ENCODE results near the gene SRSF5.
"Not testable (repeated sequence)": the region's sequence is repeated elsewhere in the genome, so short reads cannot be mapped to it uniquely, and the experiment has no call there.

SRSF5 gene

GRCh38 chr14:69766984-69767368, at the start of gene SRSF5:
Gene SRSF5, plus strand, starts transcription at chr14:69767142. Its CDS starts 1,015 bp downstream, at chr14:69768157.
- DNase-seq: peak; percentile 87

GRCh38 chr14:69718614-69719013, 48.3 kb upstream of the SRSF5 start:
- DNase-seq: not testable (repeated sequence)

- DNase-seq: peak; percentile 14
Observed at GRCh38 chr14:69719501-69719951, 47.4 kb upstream of the SRSF5 start.

- no peak for DNase-seq
Observed at GRCh38 chr14:69720912-69721311, 46.0 kb upstream of the SRSF5 start.

GRCh38 chr14:69726761-69727511, 40.0 kb upstream of the SRSF5 start:
- peak; percentile 44 for DNase-seq

GRCh38 chr14:69727860-69728259, 39.1 kb upstream of the SRSF5 start:
- no peak for DNase-seq

GRCh38 chr14:69731919-69732598, 34.9 kb upstream of the SRSF5 start:
- DNase-seq: not testable (repeated sequence)

GRCh38 chr14:69736405-69736804, 30.5 kb upstream of the SRSF5 start:
- DNase-seq: not testable (repeated sequence)

- DNase-seq: no peak
Observed at GRCh38 chr14:69741055-69741454, 25.9 kb upstream of the SRSF5 start.

GRCh38 chr14:69749956-69750355, 17.0 kb upstream of the SRSF5 start:
- DNase-seq: no peak

GRCh38 chr14:69750495-69750894, 16.4 kb upstream of the SRSF5 start:
- DNase-seq: no peak

- DNase-seq: no peak
Observed at GRCh38 chr14:69752773-69753172, 14.2 kb upstream of the SRSF5 start.

- no peak for DNase-seq
Observed at GRCh38 chr14:69753860-69754259, 13.1 kb upstream of the SRSF5 start.

GRCh38 chr14:69754487-69754886, 12.5 kb upstream of the SRSF5 start:
- DNase-seq: no peak

- DNase-seq: no peak
Observed at GRCh38 chr14:69755296-69755695, 11.6 kb upstream of the SRSF5 start.

GRCh38 chr14:69755784-69756183, 11.2 kb upstream of the SRSF5 start:
- no peak for DNase-seq

GRCh38 chr14:69756298-69756697, 10.6 kb upstream of the SRSF5 start:
- DNase-seq: no peak

- DNase-seq: no peak
Observed at GRCh38 chr14:69760810-69761209, 6.1 kb upstream of the SRSF5 start.

GRCh38 chr14:69763761-69764510, 3.0 kb upstream of the SRSF5 start:
- DNase-seq: no peak

- DNase-seq: peak; percentile 81
Observed at GRCh38 chr14:69767369-69767999, 542 bp downstream of the SRSF5 start.

GRCh38 chr14:69768873-69769272, 1.9 kb downstream of the SRSF5 start:
- DNase-seq: no peak

- DNase-seq: no peak
Observed at GRCh38 chr14:69769623-69770022, 2.7 kb downstream of the SRSF5 start.

- DNase-seq: no peak
Observed at GRCh38 chr14:69770559-69770958, 3.6 kb downstream of the SRSF5 start.

Data from amniotic stem cell (primary cell).